ENCODE data around the gene ELK4. TPM values are rescaled to one million over a fixed set of nuclear protein-coding genes. Genes with fewer than 3 reads are reported as not detected.

Gene ELK4
- total and polyA plus RNA-seq, 2 of the 13 experiments (the other 11 are each of a cell fraction or from before 2014, with no cell fraction given) = 8.3 to 13.1 TPM

- TF ChIP-seq DZIP1 (CRISPR knock-in tag; IDR thresholded peaks at IDR 0.05) = no peak
- no peak for TF ChIP-seq ZUFSP (CRISPR knock-in tag; IDR thresholded peaks at IDR 0.05; ENCODE audit: borderline replicate concordance)
- TF ChIP-seq ZNF713 (CRISPR knock-in tag; IDR thresholded peaks at IDR 0.05) = no peak
- TF ChIP-seq GLMP (CRISPR knock-in tag; IDR thresholded peaks at IDR 0.05; ENCODE audit: borderline replicate concordance) = no peak
- no peak for TF ChIP-seq AHR (CRISPR knock-in tag; IDR thresholded peaks at IDR 0.05)
- TF ChIP-seq ZNF44 (CRISPR knock-in tag; IDR thresholded peaks at IDR 0.05) = no peak
- TF ChIP-seq JUNB (CRISPR knock-in tag; IDR thresholded peaks at IDR 0.05; ENCODE audit: borderline replicate concordance) = no peak
- peak; percentile 49; the same call in 1 of the 2 replicates for TF ChIP-seq HMG20A (CRISPR knock-in tag; IDR thresholded peaks at IDR 0.05; ENCODE audit: borderline replicate concordance)
- TF ChIP-seq, protein P1, sequence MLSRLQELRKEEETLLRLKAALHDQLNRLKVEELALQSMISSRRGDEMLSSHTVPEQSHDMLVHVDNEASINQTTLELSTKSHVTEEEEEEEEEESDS (CRISPR knock-in tag; IDR thresholded peaks at IDR 0.05; ENCODE audit: borderline replicate concordance) = no peak
- TF ChIP-seq KAT7 (CRISPR knock-in tag; IDR thresholded peaks at IDR 0.05; ENCODE audit: borderline replicate concordance) = no peak
These were observed 15.1 kb downstream of the ELK4 start (continued) for GRCh38 chr1:205616563-205617293.
